HepG2 (cell line): ENCODE results near the gene LRRC10.

ENCODE experiments used
- ELK4 ChIP-seq: sonication (generic); formaldehyde crosslinking; IDR thresholded peaks from 2 replicates; pipeline ENCODE4 v1.9.0; 2021; ENCODE audit warnings: missing genetic modification reagents, borderline replicate concordance
- FOXJ3 ChIP-seq: sonication (generic); formaldehyde crosslinking; IDR thresholded peaks from 2 replicates; pipeline ENCODE4 v1.4.0; 2020; ENCODE audit warnings: missing genetic modification reagents, mild to moderate bottlenecking, borderline replicate concordance
- HOXA7 ChIP-seq: sonication (generic); formaldehyde crosslinking; IDR thresholded peaks from 2 replicates; pipeline ENCODE4 v1.8.1; 2022; ENCODE audit warnings: mild to moderate bottlenecking, missing genetic modification reagents, moderate library complexity
- KDM5A ChIP-seq: fragments of 200-600 bp; sonication (generic); IDR thresholded peaks from 2 replicates; pipeline ENCODE4 v1.7.0; 2018; ENCODE audit warnings: antibody characterized with exemption, mild to moderate bottlenecking, low read length, borderline replicate concordance
- MAX ChIP-seq: IDR thresholded peaks from 2 replicates; pipeline ENCODE4 v1.6.1; 2012; ENCODE audit warnings: inconsistent platforms
- NR2F1 ChIP-seq, 2 experiments: fragments of 450-650 bp in 1 of 2; formaldehyde crosslinking in 1 of 2; IDR thresholded peaks; 2 replicates each; pipeline versions ENCODE4 v1.5.0 to v1.6.1; 2016 to 2020; ENCODE audit warnings: mild to moderate bottlenecking in 1 of 2, missing compliant biosample characterization in 1 of 2, missing genetic modification reagents in 1 of 2, moderate library complexity in 1 of 2
- TP53 ChIP-seq: sonication (generic); formaldehyde crosslinking; conservative IDR thresholded peaks from 2 replicates; pipeline ENCODE4 v1.4.0; 2020; ENCODE audit warnings: missing genetic modification reagents
- ZBTB38 ChIP-seq: sonication (generic); formaldehyde crosslinking; IDR thresholded peaks from 2 replicates; pipeline ENCODE4 v1.5.1; 2020; ENCODE audit warnings: mild to moderate bottlenecking, missing genetic modification reagents
- ZNF124 ChIP-seq: sonication (generic); formaldehyde crosslinking; IDR thresholded peaks from 2 replicates; pipeline ENCODE4 v1.4.0; 2020; ENCODE audit warnings: missing genetic modification reagents
- ZNF713 ChIP-seq: sonication (generic); formaldehyde crosslinking; IDR thresholded peaks from 2 replicates; pipeline ENCODE4 v1.4.0; 2020; ENCODE audit warnings: mild to moderate bottlenecking, missing genetic modification reagents

- TF ChIP-seq FOXJ3 (CRISPR knock-in tag) = no peak
- no peak for TF ChIP-seq MAX
- no peak for TF ChIP-seq ELK4 (CRISPR knock-in tag)
- no peak for TF ChIP-seq ZNF713 (CRISPR knock-in tag)
- no peak for TF ChIP-seq HOXA7 (CRISPR knock-in tag)
- no peak for TF ChIP-seq ZNF124
- TF ChIP-seq KDM5A = no peak
- no peak for TF ChIP-seq ZBTB38 (CRISPR knock-in tag)
- no peak for TF ChIP-seq NR2F1 (CRISPR knock-in tag; IDR thresholded peaks at IDR 0.05)
- TF ChIP-seq TP53 (CRISPR knock-in tag) = no peak
These were observed 28.8 kb upstream of the LRRC10 start for GRCh38 chr12:69639400-69640016.
